Measurements from ENCODE around the gene APLP2.
"Not testable (repeated sequence)": the region's sequence is repeated elsewhere in the genome, so short reads cannot be mapped to it uniquely, and the experiment has no call there.

Gene APLP2

GRCh38 chr11:130092661-130093060, 23.0 kb downstream of the APLP2 start:
- no peak for DNase-seq (ENCODE audit: low spot score)

- DNase-seq (ENCODE audit: low spot score) = no peak
Measured at GRCh38 chr11:130094614-130095013, 24.9 kb downstream of the APLP2 start.

GRCh38 chr11:130095326-130095725, 25.6 kb downstream of the APLP2 start:
- no peak for DNase-seq (ENCODE audit: low spot score)

GRCh38 chr11:130096042-130096441, 26.3 kb downstream of the APLP2 start:
- no peak for DNase-seq (ENCODE audit: low spot score)

GRCh38 chr11:130096823-130097222, 27.1 kb downstream of the APLP2 start:
- no peak for DNase-seq (ENCODE audit: low spot score)

- no peak for DNase-seq (ENCODE audit: low spot score)
Measured at GRCh38 chr11:130097285-130097684, 27.6 kb downstream of the APLP2 start.

- no peak for DNase-seq (ENCODE audit: low spot score)
Measured at GRCh38 chr11:130099356-130099755, 29.7 kb downstream of the APLP2 start.

GRCh38 chr11:130100381-130101095, 30.8 kb downstream of the APLP2 start:
- DNase-seq (ENCODE audit: low spot score) = no peak

GRCh38 chr11:130101661-130102060, 32.0 kb downstream of the APLP2 start:
- no peak for DNase-seq (ENCODE audit: low spot score)

- no peak for DNase-seq (ENCODE audit: low spot score)
Measured at GRCh38 chr11:130102301-130103249, 32.9 kb downstream of the APLP2 start.

- DNase-seq (ENCODE audit: low spot score) = no peak
Measured at GRCh38 chr11:130103296-130103814, 33.7 kb downstream of the APLP2 start.

GRCh38 chr11:130106381-130106780, 36.7 kb downstream of the APLP2 start:
- no peak for DNase-seq (ENCODE audit: low spot score)

GRCh38 chr11:130108671-130109070, 39.0 kb downstream of the APLP2 start:
- not testable (repeated sequence) for DNase-seq (ENCODE audit: low spot score)

- DNase-seq (ENCODE audit: low spot score) = no peak
Measured at GRCh38 chr11:130109386-130109785, 39.7 kb downstream of the APLP2 start.

GRCh38 chr11:130110339-130111108, 40.8 kb downstream of the APLP2 start:
- DNase-seq (ENCODE audit: low spot score) = no peak

- no peak for DNase-seq (ENCODE audit: low spot score)
Measured at GRCh38 chr11:130112071-130112830, 42.6 kb downstream of the APLP2 start.

- DNase-seq (ENCODE audit: low spot score) = no peak
Measured at GRCh38 chr11:130114281-130114680, 44.6 kb downstream of the APLP2 start.

- DNase-seq (ENCODE audit: low spot score) = no peak
Measured at GRCh38 chr11:130114726-130115125, 45.0 kb downstream of the APLP2 start.

GRCh38 chr11:130115218-130115617, 45.5 kb downstream of the APLP2 start:
- DNase-seq (ENCODE audit: low spot score) = no peak

- DNase-seq (ENCODE audit: low spot score) = no peak
Measured at GRCh38 chr11:130118165-130118564, 48.5 kb downstream of the APLP2 start.

GRCh38 chr11:130118636-130119387, 49.1 kb downstream of the APLP2 start:
- DNase-seq (ENCODE audit: low spot score) = no peak

All from HuH-7.5 (cell line).